ENCODE measurements around the gene INHBA. TPM values are rescaled to one million over a fixed set of nuclear protein-coding genes. Genes with fewer than 3 reads are reported as not detected.

INHBA gene
- total RNA-seq, 1 experiment from 2014 or later, result 1.0 TPM

DNA sequence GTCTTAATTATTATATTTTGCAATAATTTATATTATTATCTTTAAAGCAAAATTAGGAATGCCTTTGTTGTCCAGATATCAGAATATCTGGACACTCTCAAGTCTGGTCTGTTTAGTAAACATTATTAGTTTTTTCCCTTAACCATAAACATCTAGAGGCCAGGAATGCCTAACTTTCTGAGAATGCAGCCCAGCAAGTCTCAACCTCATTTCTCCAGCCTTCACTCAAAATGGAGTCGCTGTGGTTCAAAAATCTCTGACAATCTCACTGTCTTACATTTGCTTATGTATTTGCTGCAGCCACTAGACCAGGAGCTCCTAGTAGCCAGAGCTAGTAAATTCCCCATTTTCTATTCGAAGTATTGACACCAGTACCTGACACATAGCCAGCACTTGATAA lies 49.7 kb upstream of the INHBA start (continued):
- TF ChIP-seq, protein P1, sequence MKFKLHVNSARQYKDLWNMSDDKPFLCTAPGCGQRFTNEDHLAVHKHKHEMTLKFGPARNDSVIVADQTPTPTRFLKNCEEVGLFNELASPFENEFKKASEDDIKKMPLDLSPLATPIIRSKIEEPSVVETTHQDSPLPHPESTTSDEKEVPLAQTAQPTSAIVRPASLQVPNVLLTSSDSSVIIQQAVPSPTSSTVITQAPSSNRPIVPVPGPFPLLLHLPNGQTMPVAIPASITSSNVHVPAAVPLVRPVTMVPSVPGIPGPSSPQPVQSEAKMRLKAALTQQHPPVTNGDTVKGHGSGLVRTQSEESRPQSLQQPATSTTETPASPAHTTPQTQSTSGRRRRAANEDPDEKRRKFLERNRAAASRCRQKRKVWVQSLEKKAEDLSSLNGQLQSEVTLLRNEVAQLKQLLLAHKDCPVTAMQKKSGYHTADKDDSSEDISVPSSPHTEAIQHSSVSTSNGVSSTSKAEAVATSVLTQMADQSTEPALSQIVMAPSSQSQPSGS (CRISPR knock-in tag; IDR thresholded peaks at IDR 0.05; ENCODE audit: borderline replicate concordance, low read depth), result no peak
- no peak for TF ChIP-seq FOXK1 (CRISPR knock-in tag; IDR thresholded peaks at IDR 0.05)
- TF ChIP-seq ZNF219 (CRISPR knock-in tag; IDR thresholded peaks at IDR 0.05; ENCODE audit: borderline replicate concordance), result no peak

DNA sequence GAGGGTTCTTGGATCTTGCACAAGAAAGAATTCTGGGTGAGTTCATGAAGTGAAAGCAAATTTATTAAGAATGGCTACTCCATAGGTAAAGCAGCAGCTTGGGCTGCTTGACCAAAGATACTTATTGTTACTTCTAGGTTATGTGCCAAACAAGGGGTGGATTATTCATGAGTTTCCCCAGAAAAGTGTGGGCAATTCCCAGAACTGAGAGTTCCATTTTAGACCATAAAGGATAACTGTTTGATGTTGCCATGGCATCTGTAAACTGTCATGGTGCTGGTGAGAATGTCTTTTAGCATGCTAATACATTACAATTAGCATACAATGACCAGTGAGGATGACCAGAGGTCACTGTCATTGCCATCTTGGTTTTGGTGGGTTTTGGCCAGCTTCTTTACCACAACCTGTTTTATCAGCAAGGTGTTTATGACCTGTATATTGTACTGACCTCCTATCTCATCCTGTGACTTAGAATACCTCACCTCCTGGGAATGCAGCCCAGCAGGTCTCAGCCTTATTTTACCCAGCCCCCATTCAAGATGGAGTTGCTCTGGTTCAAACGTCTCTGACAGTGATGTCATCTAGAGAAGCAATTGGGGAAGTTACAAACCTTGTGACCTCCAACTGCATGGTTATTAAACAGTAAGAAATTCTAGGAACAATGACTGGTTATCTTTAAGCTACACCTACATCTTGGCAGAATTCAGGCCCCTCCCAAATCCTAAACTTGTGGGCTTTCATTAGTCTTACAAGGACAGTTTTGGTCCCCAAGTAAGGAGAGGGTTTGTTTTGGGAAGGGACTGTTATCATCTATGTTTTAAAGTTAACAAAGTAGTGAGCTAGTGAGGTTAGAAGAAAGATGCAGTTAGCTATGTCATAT lies 48.0 kb upstream of the INHBA start:
- ATAC-seq (no peak), DNase-seq (ENCODE audit: low spot score) (no peak)
- no peak overlapping the region for H3K27ac Mint-ChIP-seq
- no peak overlapping the region for H3K4me3 Mint-ChIP-seq
- peaks cover 77% of the 10 kb centered on the region for H3K9me3 Mint-ChIP-seq
- peaks cover 6% of the 10 kb centered on the region for H3K27me3 Mint-ChIP-seq (ENCODE audit: low read depth)
- H3K36me3 Mint-ChIP-seq, result peaks cover 59% of the 10 kb centered on the region
- H3K4me1 Mint-ChIP-seq, result no peaks in the 10 kb centered on the region
- POLR2A ChIA-PET, result no interaction called here
- CTCF ChIA-PET, result no interaction called here
- TF ChIP-seq ZNF138 (CRISPR knock-in tag; conservative IDR thresholded peaks at IDR 0.05), result no peak
- TF ChIP-seq FOXJ3 (CRISPR knock-in tag; IDR thresholded peaks at IDR 0.05; ENCODE audit: borderline replicate concordance), result no peak
- no peak for TF ChIP-seq FOXP1 (CRISPR knock-in tag; IDR thresholded peaks at IDR 0.05; ENCODE audit: borderline replicate concordance)
- TF ChIP-seq, protein P2, sequence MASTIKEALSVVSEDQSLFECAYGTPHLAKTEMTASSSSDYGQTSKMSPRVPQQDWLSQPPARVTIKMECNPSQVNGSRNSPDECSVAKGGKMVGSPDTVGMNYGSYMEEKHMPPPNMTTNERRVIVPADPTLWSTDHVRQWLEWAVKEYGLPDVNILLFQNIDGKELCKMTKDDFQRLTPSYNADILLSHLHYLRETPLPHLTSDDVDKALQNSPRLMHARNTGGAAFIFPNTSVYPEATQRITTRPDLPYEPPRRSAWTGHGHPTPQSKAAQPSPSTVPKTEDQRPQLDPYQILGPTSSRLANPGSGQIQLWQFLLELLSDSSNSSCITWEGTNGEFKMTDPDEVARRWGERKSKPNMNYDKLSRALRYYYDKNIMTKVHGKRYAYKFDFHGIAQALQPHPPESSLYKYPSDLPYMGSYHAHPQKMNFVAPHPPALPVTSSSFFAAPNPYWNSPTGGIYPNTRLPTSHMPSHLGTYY (CRISPR knock-in tag; IDR thresholded peaks at IDR 0.05), result no peak
- TF ChIP-seq, protein P3, sequence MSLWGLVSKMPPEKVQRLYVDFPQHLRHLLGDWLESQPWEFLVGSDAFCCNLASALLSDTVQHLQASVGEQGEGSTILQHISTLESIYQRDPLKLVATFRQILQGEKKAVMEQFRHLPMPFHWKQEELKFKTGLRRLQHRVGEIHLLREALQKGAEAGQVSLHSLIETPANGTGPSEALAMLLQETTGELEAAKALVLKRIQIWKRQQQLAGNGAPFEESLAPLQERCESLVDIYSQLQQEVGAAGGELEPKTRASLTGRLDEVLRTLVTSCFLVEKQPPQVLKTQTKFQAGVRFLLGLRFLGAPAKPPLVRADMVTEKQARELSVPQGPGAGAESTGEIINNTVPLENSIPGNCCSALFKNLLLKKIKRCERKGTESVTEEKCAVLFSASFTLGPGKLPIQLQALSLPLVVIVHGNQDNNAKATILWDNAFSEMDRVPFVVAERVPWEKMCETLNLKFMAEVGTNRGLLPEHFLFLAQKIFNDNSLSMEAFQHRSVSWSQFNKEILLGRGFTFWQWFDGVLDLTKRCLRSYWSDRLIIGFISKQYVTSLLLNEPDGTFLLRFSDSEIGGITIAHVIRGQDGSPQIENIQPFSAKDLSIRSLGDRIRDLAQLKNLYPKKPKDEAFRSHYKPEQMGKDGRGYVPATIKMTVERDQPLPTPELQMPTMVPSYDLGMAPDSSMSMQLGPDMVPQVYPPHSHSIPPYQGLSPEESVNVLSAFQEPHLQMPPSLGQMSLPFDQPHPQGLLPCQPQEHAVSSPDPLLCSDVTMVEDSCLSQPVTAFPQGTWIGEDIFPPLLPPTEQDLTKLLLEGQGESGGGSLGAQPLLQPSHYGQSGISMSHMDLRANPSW (CRISPR knock-in tag; conservative IDR thresholded peaks at IDR 0.05; ENCODE audit: low read depth), result no peak
- TF ChIP-seq ZNF263 (CRISPR knock-in tag; IDR thresholded peaks at IDR 0.05; ENCODE audit: low read depth), result no peak
- TF ChIP-seq, protein P4, sequence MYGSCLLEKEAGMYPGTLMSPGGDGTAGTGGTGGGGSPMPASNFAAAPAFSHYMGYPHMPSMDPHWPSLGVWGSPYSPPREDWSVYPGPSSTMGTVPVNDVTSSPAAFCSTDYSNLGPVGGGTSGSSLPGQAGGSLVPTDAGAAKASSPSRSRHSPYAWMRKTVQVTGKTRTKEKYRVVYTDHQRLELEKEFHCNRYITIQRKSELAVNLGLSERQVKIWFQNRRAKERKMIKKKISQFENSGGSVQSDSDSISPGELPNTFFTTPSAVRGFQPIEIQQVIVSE (CRISPR knock-in tag; IDR thresholded peaks at IDR 0.05; ENCODE audit: borderline replicate concordance), result no peak
- TF ChIP-seq NFE2L1 (CRISPR knock-in tag; IDR thresholded peaks at IDR 0.05), result no peak
- TF ChIP-seq, protein P5, sequence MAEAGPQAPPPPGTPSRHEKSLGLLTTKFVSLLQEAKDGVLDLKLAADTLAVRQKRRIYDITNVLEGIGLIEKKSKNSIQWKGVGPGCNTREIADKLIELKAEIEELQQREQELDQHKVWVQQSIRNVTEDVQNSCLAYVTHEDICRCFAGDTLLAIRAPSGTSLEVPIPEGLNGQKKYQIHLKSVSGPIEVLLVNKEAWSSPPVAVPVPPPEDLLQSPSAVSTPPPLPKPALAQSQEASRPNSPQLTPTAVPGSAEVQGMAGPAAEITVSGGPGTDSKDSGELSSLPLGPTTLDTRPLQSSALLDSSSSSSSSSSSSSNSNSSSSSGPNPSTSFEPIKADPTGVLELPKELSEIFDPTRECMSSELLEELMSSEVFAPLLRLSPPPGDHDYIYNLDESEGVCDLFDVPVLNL (CRISPR knock-in tag; IDR thresholded peaks at IDR 0.05; ENCODE audit: borderline replicate concordance, low read depth), result no peak
- TF ChIP-seq TP53 (CRISPR knock-in tag; IDR thresholded peaks at IDR 0.05), result no peak
- TF ChIP-seq JAZF1 (CRISPR knock-in tag; IDR thresholded peaks at IDR 0.05), result no peak
- no peak for TF ChIP-seq CBFB (CRISPR knock-in tag; IDR thresholded peaks at IDR 0.05; ENCODE audit: low read depth)
- TF ChIP-seq GTF2I (CRISPR knock-in tag; conservative IDR thresholded peaks at IDR 0.05), result no peak
- TF ChIP-seq, protein P6, sequence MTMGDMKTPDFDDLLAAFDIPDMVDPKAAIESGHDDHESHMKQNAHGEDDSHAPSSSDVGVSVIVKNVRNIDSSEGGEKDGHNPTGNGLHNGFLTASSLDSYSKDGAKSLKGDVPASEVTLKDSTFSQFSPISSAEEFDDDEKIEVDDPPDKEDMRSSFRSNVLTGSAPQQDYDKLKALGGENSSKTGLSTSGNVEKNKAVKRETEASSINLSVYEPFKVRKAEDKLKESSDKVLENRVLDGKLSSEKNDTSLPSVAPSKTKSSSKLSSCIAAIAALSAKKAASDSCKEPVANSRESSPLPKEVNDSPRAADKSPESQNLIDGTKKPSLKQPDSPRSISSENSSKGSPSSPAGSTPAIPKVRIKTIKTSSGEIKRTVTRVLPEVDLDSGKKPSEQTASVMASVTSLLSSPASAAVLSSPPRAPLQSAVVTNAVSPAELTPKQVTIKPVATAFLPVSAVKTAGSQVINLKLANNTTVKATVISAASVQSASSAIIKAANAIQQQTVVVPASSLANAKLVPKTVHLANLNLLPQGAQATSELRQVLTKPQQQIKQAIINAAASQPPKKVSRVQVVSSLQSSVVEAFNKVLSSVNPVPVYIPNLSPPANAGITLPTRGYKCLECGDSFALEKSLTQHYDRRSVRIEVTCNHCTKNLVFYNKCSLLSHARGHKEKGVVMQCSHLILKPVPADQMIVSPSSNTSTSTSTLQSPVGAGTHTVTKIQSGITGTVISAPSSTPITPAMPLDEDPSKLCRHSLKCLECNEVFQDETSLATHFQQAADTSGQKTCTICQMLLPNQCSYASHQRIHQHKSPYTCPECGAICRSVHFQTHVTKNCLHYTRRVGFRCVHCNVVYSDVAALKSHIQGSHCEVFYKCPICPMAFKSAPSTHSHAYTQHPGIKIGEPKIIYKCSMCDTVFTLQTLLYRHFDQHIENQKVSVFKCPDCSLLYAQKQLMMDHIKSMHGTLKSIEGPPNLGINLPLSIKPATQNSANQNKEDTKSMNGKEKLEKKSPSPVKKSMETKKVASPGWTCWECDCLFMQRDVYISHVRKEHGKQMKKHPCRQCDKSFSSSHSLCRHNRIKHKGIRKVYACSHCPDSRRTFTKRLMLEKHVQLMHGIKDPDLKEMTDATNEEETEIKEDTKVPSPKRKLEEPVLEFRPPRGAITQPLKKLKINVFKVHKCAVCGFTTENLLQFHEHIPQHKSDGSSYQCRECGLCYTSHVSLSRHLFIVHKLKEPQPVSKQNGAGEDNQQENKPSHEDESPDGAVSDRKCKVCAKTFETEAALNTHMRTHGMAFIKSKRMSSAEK (CRISPR knock-in tag; IDR thresholded peaks at IDR 0.05; ENCODE audit: borderline replicate concordance), result no peak
- no peak for TF ChIP-seq ZNF423 (CRISPR knock-in tag; IDR thresholded peaks at IDR 0.05)
- no peak for TF ChIP-seq ZNF317 (CRISPR knock-in tag; IDR thresholded peaks at IDR 0.05; ENCODE audit: borderline replicate concordance, low read depth)
- TF ChIP-seq, protein P7, sequence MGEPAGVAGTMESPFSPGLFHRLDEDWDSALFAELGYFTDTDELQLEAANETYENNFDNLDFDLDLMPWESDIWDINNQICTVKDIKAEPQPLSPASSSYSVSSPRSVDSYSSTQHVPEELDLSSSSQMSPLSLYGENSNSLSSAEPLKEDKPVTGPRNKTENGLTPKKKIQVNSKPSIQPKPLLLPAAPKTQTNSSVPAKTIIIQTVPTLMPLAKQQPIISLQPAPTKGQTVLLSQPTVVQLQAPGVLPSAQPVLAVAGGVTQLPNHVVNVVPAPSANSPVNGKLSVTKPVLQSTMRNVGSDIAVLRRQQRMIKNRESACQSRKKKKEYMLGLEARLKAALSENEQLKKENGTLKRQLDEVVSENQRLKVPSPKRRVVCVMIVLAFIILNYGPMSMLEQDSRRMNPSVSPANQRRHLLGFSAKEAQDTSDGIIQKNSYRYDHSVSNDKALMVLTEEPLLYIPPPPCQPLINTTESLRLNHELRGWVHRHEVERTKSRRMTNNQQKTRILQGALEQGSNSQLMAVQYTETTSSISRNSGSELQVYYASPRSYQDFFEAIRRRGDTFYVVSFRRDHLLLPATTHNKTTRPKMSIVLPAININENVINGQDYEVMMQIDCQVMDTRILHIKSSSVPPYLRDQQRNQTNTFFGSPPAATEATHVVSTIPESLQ (CRISPR knock-in tag; IDR thresholded peaks at IDR 0.05), result no peak
- TF ChIP-seq SMAD4 (CRISPR knock-in tag; IDR thresholded peaks at IDR 0.05), result no peak
- TF ChIP-seq TEAD4 (CRISPR knock-in tag; IDR thresholded peaks at IDR 0.05), result no peak

All from WTC11 (cell line).